HCT116 (cell line): ENCODE results near the gene JAM3.

Source experiments
- MAX ChIP-seq: IDR thresholded peaks from 2 replicates; pipeline ENCODE4 v1.6.1; 2012
- SRF ChIP-seq: IDR thresholded peaks from 2 replicates; pipeline ENCODE4 v1.6.1; 2012; ENCODE audit warnings: low read depth
- YY1 ChIP-seq: IDR thresholded peaks from 2 replicates; pipeline ENCODE4 v1.6.1; 2011; ENCODE audit warnings: low read length, low read depth, moderate library complexity, mild to moderate bottlenecking; ENCODE audit not compliant: insufficient replicate concordance; ENCODE audit errors: extremely low read depth
- ZBTB33 ChIP-seq: IDR thresholded peaks from 2 replicates; pipeline ENCODE4 v1.6.1; 2011; ENCODE audit warnings: mild to moderate bottlenecking, low read length, moderate library complexity; ENCODE audit not compliant: insufficient replicate concordance; ENCODE audit errors: extremely low read depth

GRCh38 chr11:134052395-134052987 is 16.4 kb upstream of the JAM3 start:
- TF ChIP-seq MAX (no peak), SRF (no peak), YY1 (no peak), ZBTB33 (no peak)
